WTC11 (cell line): Measurements from ENCODE around the gene PPP1CA.

Source experiments
- CBFB ChIP-seq: sonication (generic); formaldehyde crosslinking; IDR thresholded peaks from 2 replicates; pipeline ENCODE4 v1.8.1; 2022; ENCODE audit warnings: mild to moderate bottlenecking, low read depth, missing genetic modification reagents
- EMX1 ChIP-seq: fragments of 250-450 bp; sonication (Bioruptor Pico); IDR thresholded peaks from 2 replicates; pipeline ENCODE4 v1.8.0; 2021; ENCODE audit warnings: mild to moderate bottlenecking
- FOXJ3 ChIP-seq: sonication (generic); formaldehyde crosslinking; IDR thresholded peaks from 2 replicates; pipeline ENCODE4 v1.9.0; 2021; ENCODE audit warnings: missing genetic modification reagents, mild to moderate bottlenecking, borderline replicate concordance
- HMGXB4 ChIP-seq: sonication (generic); formaldehyde crosslinking; IDR thresholded peaks from 2 replicates; pipeline ENCODE4 v1.8.1; 2023; ENCODE audit warnings: mild to moderate bottlenecking, moderate library complexity, missing genetic modification reagents
- IRF1 ChIP-seq: sonication (generic); formaldehyde crosslinking; IDR thresholded peaks from 2 replicates; pipeline ENCODE4 v1.8.0; 2023; ENCODE audit warnings: missing genetic modification reagents
- JUN ChIP-seq: sonication (generic); formaldehyde crosslinking; IDR thresholded peaks from 2 replicates; pipeline ENCODE4 v1.8.0; 2023; ENCODE audit warnings: mild to moderate bottlenecking, missing genetic modification reagents
- TF ChIP-seq, protein P1 (sequence below): sonication (generic); formaldehyde crosslinking; IDR thresholded peaks from 2 replicates; pipeline ENCODE4 v1.8.1; 2023; ENCODE audit warnings: mild to moderate bottlenecking, missing genetic modification reagents, moderate library complexity
- TF ChIP-seq, protein P2 (sequence below): fragments of 200-600 bp; IDR thresholded peaks from 2 replicates; pipeline ENCODE4 v1.8.0; 2022; ENCODE audit warnings: antibody characterized with exemption
- TF ChIP-seq, protein P3 (sequence below): sonication (generic); formaldehyde crosslinking; IDR thresholded peaks from 2 replicates; pipeline ENCODE4 v1.8.1; 2022; ENCODE audit warnings: low read depth, missing genetic modification reagents, borderline replicate concordance
- TF ChIP-seq, protein P4 (sequence below): sonication (generic); formaldehyde crosslinking; IDR thresholded peaks from 2 replicates; pipeline ENCODE4 v1.8.1; 2023; ENCODE audit warnings: mild to moderate bottlenecking, missing genetic modification reagents

DNA sequence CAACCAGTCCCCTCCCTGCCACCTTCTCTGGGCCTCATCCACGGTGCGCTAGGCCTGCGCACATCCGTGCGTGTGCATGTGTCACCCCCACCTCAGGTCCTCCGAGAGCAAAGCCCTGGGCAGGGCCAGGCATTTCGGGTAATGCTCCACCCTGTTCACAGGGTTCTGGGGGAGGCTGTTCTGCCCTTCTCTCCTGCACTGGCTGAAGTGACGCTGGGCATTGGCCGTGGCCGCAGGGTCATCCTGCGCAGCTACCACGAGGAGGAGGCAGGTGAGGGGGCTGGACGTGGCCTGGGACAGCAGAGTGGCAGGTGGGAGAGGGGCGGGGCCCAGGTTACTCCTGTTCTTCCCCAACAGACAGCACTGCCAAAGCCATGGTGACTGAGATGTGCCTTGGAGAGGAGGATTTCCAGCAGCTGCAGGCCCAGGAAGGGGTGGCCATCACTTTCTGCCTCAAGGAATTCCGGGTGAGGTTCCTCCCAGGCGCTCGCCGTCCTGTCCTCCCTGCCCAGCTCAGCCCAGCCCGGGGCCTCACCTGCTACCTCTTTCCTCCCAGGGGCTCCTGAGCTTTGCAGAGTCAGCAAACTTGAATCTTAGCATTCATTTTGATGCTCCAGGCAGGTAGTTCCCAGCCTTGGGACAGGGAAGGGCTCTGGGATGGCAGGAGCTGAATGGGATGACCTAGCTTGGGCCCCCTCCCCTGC lies 6.0 kb downstream of the PPP1CA start:
- TF ChIP-seq, protein P1, sequence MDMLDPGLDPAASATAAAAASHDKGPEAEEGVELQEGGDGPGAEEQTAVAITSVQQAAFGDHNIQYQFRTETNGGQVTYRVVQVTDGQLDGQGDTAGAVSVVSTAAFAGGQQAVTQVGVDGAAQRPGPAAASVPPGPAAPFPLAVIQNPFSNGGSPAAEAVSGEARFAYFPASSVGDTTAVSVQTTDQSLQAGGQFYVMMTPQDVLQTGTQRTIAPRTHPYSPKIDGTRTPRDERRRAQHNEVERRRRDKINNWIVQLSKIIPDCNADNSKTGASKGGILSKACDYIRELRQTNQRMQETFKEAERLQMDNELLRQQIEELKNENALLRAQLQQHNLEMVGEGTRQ (CRISPR knock-in tag) = no peak
- TF ChIP-seq, protein P2, sequence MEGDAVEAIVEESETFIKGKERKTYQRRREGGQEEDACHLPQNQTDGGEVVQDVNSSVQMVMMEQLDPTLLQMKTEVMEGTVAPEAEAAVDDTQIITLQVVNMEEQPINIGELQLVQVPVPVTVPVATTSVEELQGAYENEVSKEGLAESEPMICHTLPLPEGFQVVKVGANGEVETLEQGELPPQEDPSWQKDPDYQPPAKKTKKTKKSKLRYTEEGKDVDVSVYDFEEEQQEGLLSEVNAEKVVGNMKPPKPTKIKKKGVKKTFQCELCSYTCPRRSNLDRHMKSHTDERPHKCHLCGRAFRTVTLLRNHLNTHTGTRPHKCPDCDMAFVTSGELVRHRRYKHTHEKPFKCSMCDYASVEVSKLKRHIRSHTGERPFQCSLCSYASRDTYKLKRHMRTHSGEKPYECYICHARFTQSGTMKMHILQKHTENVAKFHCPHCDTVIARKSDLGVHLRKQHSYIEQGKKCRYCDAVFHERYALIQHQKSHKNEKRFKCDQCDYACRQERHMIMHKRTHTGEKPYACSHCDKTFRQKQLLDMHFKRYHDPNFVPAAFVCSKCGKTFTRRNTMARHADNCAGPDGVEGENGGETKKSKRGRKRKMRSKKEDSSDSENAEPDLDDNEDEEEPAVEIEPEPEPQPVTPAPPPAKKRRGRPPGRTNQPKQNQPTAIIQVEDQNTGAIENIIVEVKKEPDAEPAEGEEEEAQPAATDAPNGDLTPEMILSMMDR = no peak
- TF ChIP-seq EMX1 (no peak), HMGXB4 (CRISPR knock-in tag) (no peak), JUN (CRISPR knock-in tag) (no peak), CBFB (CRISPR knock-in tag) (no peak), FOXJ3 (CRISPR knock-in tag) (no peak), IRF1 (CRISPR knock-in tag) (no peak)
- TF ChIP-seq, protein P3, sequence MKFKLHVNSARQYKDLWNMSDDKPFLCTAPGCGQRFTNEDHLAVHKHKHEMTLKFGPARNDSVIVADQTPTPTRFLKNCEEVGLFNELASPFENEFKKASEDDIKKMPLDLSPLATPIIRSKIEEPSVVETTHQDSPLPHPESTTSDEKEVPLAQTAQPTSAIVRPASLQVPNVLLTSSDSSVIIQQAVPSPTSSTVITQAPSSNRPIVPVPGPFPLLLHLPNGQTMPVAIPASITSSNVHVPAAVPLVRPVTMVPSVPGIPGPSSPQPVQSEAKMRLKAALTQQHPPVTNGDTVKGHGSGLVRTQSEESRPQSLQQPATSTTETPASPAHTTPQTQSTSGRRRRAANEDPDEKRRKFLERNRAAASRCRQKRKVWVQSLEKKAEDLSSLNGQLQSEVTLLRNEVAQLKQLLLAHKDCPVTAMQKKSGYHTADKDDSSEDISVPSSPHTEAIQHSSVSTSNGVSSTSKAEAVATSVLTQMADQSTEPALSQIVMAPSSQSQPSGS (CRISPR knock-in tag) = no peak
- TF ChIP-seq, protein P4, sequence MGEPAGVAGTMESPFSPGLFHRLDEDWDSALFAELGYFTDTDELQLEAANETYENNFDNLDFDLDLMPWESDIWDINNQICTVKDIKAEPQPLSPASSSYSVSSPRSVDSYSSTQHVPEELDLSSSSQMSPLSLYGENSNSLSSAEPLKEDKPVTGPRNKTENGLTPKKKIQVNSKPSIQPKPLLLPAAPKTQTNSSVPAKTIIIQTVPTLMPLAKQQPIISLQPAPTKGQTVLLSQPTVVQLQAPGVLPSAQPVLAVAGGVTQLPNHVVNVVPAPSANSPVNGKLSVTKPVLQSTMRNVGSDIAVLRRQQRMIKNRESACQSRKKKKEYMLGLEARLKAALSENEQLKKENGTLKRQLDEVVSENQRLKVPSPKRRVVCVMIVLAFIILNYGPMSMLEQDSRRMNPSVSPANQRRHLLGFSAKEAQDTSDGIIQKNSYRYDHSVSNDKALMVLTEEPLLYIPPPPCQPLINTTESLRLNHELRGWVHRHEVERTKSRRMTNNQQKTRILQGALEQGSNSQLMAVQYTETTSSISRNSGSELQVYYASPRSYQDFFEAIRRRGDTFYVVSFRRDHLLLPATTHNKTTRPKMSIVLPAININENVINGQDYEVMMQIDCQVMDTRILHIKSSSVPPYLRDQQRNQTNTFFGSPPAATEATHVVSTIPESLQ (CRISPR knock-in tag) = no peak
